Panc1 (cell line): ENCODE data around the gene NBL1. TPM values are rescaled to one million over a fixed set of nuclear protein-coding genes. Genes with fewer than 3 reads are reported as not detected.

Experiments used
- ATAC-seq: fragments of 200-7000 bp; cut with Tn5 transposase; 2 replicates; pipeline ENCODE4 v1.9.1; 2020; ENCODE audit warnings: mild to moderate bottlenecking, moderate library complexity
- BruUV-seq: library from RNA; stranded (reverse); fragments of 400-500 nt; replicated peaks from 2 replicates; lab custom pipeline; 2021; lab: Mats Ljungman, UMichigan
- CTCF ChIA-PET: fragments of 300-600 bp; sonication (Branson Sonifier 250); formaldehyde crosslinking; loops from one replicate; lab custom pipeline; 2022; ENCODE audit warnings: antibody characterized with exemption; lab: Charles Lee
- POLR2A ChIA-PET: fragments of 300-600 bp; sonication (Branson Sonifier 250); formaldehyde crosslinking; loops from one replicate; lab custom pipeline; 2022; ENCODE audit warnings: antibody characterized with exemption; lab: Charles Lee
- DNase-seq: peaks from one replicate; pipeline ENCODE4 v3.0.0-alpha.2; 2010; ENCODE audit warnings: low read depth, low spot score
- H3K27ac ChIP-seq: 2 replicates; pipeline ENCODE4 v1.5.1; 2011; ENCODE audit warnings: mild to moderate bottlenecking, low read length, inconsistent platforms
- H3K27me3 ChIP-seq: fragments of 200-500 bp; sonication (Bioruptor generic); 2 replicates; pipeline ENCODE4 v1.6.0; 2014; ENCODE audit warnings: low read length, inconsistent platforms; ENCODE audit not compliant: control insufficient read depth, insufficient read depth
- H3K36me3 ChIP-seq: fragments of 200-500 bp; sonication (Bioruptor generic); 2 replicates; pipeline ENCODE4 v1.5.1; 2014; ENCODE audit warnings: inconsistent platforms, mild to moderate bottlenecking, low read length, moderate library complexity; ENCODE audit not compliant: control insufficient read depth, insufficient read depth
- H3K4me1 ChIP-seq: 2 replicates; pipeline ENCODE4 v1.5.1; 2011; ENCODE audit warnings: inconsistent platforms, mild to moderate bottlenecking, low read length, moderate library complexity; ENCODE audit not compliant: control insufficient read depth, insufficient read depth
- H3K4me3 ChIP-seq, 2 experiments: 2 replicates each; pipeline ENCODE4 v1.5.1; 2011 to 2012; ENCODE audit warnings: low read depth in 2 of 2, low read length in 2 of 2, mild to moderate bottlenecking in 2 of 2, inconsistent platforms in 1 of 2, moderate library complexity in 1 of 2
- H3K9me3 ChIP-seq: fragments of 200-500 bp; sonication (Bioruptor generic); 2 replicates; pipeline ENCODE4 v1.5.1; 2014; ENCODE audit warnings: low read depth, mild to moderate bottlenecking, inconsistent platforms, low read length, moderate library complexity; ENCODE audit not compliant: control insufficient read depth, insufficient read depth
- CTCF ChIP-seq: fragments of 450-650 bp; IDR thresholded peaks from 2 replicates; pipeline ENCODE4 v1.5.1; 2017; ENCODE audit warnings: mild to moderate bottlenecking
- POLR2AphosphoS5 ChIP-seq: IDR thresholded peaks from 2 replicates; pipeline ENCODE4 v1.6.1; 2012; ENCODE audit warnings: mild to moderate bottlenecking, low read depth, low read length, moderate library complexity
- SIN3A ChIP-seq: IDR thresholded peaks from 2 replicates; pipeline ENCODE4 v1.6.1; 2012; ENCODE audit warnings: low read depth, mild to moderate bottlenecking, low read length, moderate library complexity, borderline replicate concordance; ENCODE audit not compliant: insufficient read depth
- TCF7L2 ChIP-seq: IDR thresholded peaks from 2 replicates; pipeline ENCODE4 v1.6.1; 2011; ENCODE audit warnings: mild to moderate bottlenecking, low read depth, low read length, inconsistent platforms
- in situ Hi-C: cut with HindIII; loops from 2 replicates; pipeline ENCODE4 v1.10.0; 2016; ENCODE audit warnings: low sequenced_read_pairs, low pct_unique_long_range_greater_than_20kb
- intact Hi-C: fragments of 100-400 bp; cut with micrococcal nuclease; formaldehyde crosslinking; loops from one replicate; pipeline ENCODE4 v1.10.0; 2022; ENCODE audit not compliant: unreplicated experiment
- total RNA-seq: library from RNA; stranded (reverse); gene quantifications from one replicate; pipeline ENCODE4 v1.2.1, GENCODE V29; 2021; ENCODE audit not compliant: unreplicated experiment
- TF ChIP-seq, protein P1 (sequence below), 2 experiments: IDR thresholded peaks; 2 replicates each; pipeline ENCODE4 v1.6.1; 2011 to 2012; ENCODE audit warnings: low read depth in 2 of 2, control low read depth in 1 of 2, low read length in 1 of 2, mild to moderate bottlenecking in 1 of 2, moderate library complexity in 1 of 2; ENCODE audit not compliant: insufficient read depth in 1 of 2

Gene NBL1
- total RNA-seq, 1 experiment from 2014 or later = 191 TPM

DNA sequence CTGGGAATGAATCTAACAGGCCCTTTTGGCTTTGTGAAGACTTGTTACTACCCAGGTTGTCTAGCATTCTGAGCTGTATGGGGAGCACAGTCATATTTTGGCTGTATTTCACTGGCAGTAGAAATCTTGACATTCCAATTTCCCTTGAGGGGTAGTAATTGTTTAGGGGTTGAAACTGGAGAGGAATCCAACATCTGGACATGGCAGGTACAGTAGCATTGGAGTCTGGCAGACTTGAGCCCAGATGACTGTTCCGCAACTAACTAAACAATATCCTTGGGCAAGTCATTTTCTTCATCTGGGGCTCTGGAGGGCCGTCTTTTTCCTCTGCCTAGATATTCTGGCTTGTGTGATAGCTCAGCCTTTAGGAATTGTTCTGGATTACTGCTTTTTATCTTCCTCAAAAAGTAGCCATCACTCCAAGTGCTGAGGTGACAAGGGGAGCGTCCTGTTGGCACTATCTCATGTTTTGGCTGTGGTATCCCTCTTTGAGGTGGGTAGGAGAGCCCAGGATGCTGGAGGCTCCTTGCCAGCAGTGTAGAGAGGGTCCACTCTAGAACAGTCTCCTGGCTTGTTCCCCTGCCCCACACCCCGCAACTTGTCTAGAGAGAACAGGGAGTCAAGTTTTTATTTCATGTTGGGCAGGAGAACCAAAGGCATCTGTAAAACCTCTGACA lies 22.7 kb upstream of the NBL1 start:
- ChIA-PET CTCF (no interaction called here), POLR2A (no interaction called here)
- no peaks in the 10 kb centered on the region for H3K27me3 ChIP-seq
- no peaks in the 10 kb centered on the region for H3K9me3 ChIP-seq
- no peak overlapping the region for H3K27ac ChIP-seq
- in situ Hi-C loops (no loop called here), intact Hi-C loops (no loop called here)
- no peak overlapping the region for H3K4me3 ChIP-seq
- H3K36me3 ChIP-seq = peaks cover 11% of the 10 kb centered on the region
- no TSS peak for BruUV-seq
- no peak for DNase-seq
- no peak for TF ChIP-seq CTCF
- TF ChIP-seq, protein P1, sequence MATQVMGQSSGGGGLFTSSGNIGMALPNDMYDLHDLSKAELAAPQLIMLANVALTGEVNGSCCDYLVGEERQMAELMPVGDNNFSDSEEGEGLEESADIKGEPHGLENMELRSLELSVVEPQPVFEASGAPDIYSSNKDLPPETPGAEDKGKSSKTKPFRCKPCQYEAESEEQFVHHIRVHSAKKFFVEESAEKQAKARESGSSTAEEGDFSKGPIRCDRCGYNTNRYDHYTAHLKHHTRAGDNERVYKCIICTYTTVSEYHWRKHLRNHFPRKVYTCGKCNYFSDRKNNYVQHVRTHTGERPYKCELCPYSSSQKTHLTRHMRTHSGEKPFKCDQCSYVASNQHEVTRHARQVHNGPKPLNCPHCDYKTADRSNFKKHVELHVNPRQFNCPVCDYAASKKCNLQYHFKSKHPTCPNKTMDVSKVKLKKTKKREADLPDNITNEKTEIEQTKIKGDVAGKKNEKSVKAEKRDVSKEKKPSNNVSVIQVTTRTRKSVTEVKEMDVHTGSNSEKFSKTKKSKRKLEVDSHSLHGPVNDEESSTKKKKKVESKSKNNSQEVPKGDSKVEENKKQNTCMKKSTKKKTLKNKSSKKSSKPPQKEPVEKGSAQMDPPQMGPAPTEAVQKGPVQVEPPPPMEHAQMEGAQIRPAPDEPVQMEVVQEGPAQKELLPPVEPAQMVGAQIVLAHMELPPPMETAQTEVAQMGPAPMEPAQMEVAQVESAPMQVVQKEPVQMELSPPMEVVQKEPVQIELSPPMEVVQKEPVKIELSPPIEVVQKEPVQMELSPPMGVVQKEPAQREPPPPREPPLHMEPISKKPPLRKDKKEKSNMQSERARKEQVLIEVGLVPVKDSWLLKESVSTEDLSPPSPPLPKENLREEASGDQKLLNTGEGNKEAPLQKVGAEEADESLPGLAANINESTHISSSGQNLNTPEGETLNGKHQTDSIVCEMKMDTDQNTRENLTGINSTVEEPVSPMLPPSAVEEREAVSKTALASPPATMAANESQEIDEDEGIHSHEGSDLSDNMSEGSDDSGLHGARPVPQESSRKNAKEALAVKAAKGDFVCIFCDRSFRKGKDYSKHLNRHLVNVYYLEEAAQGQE (IDR thresholded peaks at IDR 0.05; ENCODE audit: insufficient read depth in 1 of 2, low read depth in 2 of 2, low read length in 1 of 2) = no peak
- ATAC-seq = no peak
- H3K4me1 ChIP-seq = peaks cover 14% of the 10 kb centered on the region

- Histone ChIP-seq H3K4me3 (no peak overlapping the region), H3K27ac (no peak overlapping the region), H3K27me3 (no peaks in the 10 kb centered on the region), H3K9me3 (no peaks in the 10 kb centered on the region), H3K4me1 (peaks cover 7% of the 10 kb centered on the region; the same call in 1 of the 2 replicates), H3K36me3 (peaks cover 17% of the 10 kb centered on the region)
- TF ChIP-seq CTCF = no peak
- no peak for TF ChIP-seq POLR2AphosphoS5
- TF ChIP-seq SIN3A = no peak
- TF ChIP-seq, protein P1 (IDR thresholded peaks at IDR 0.05; ENCODE audit: insufficient read depth in 1 of 2, low read depth in 2 of 2, low read length in 1 of 2) = no peak
- TF ChIP-seq TCF7L2 = no peak
- no peak for ATAC-seq
- in situ Hi-C loops = no loop called here
- BruUV-seq = no TSS peak
- intact Hi-C loops = no loop called here
- ChIA-PET POLR2A (no interaction called here), CTCF (no interaction called here)
- no peak for DNase-seq
Observed at GRCh38 chr1:19622204-19622603, 21.9 kb upstream of the NBL1 start.
